ENCODE measurements around the gene KRTAP3-3.

KRTAP3-3 gene

GRCh38 chr17:40984226-40984625 lies 9.7 kb downstream of the KRTAP3-3 start, which contains the start of gene KRT40:
KRT40 (minus strand) TSS chr17:40984326; CDS start chr17:40984273, 53 bp downstream.
- Histone ChIP-seq H2AFZ (ENCODE audit: low read depth) (no peak within 1 kb of the TSS), H3K79me2 (ENCODE audit: insufficient read depth, low read depth) (no peaks in the 10 kb centered on the region), H4K20me1 (ENCODE audit: insufficient read depth) (no peaks in the 10 kb centered on the region), H3K27ac (no peak within 1 kb of the TSS), H3K4me3 (IDR thresholded peaks at IDR 0.05; ENCODE audit: insufficient read depth, low read depth, low read length) (no peak within 1 kb of the TSS), H3K27me3 (ENCODE audit: insufficient read depth, low read depth) (no peaks in the 10 kb centered on the region), H3K9ac (no peak within 1 kb of the TSS), H3K4me1 (ENCODE audit: low read depth, poor library complexity, severe bottlenecking) (no peaks in the 10 kb centered on the region), H3K36me3 (ENCODE audit: insufficient read depth) (no peaks in the 10 kb centered on the region), H3K4me2 (no peak within 1 kb of the TSS)
- no peak for TF ChIP-seq CTCF (conservative IDR thresholded peaks at IDR 0.05; ENCODE audit: low read depth, low read length)

- H3K27me3 ChIP-seq (ENCODE audit: insufficient read depth, low read depth): no peaks in the 10 kb centered on the region
Measured at GRCh38 chr17:40981115-40981514, 12.8 kb downstream of the KRTAP3-3 start.

GRCh38 chr17:40980596-40980995 lies 13.4 kb downstream of the KRTAP3-3 start:
- H3K4me3 ChIP-seq (IDR thresholded peaks at IDR 0.05; ENCODE audit: insufficient read depth, low read depth, low read length): no peak overlapping the region
- H3K27ac ChIP-seq: no peak overlapping the region

More at GRCh38 chr17:40981115-40981514, 12.8 kb downstream of the KRTAP3-3 start:
- no peak overlapping the region for H3K27ac ChIP-seq
- TF ChIP-seq CTCF (conservative IDR thresholded peaks at IDR 0.05; ENCODE audit: low read depth, low read length): no peak
- no peak overlapping the region for H3K9ac ChIP-seq
- H2AFZ ChIP-seq (ENCODE audit: low read depth): no peak overlapping the region
- no peaks in the 10 kb centered on the region for H3K4me1 ChIP-seq (ENCODE audit: low read depth, poor library complexity, severe bottlenecking)
- no peaks in the 10 kb centered on the region for H3K79me2 ChIP-seq (ENCODE audit: insufficient read depth, low read depth)
- no peak overlapping the region for H3K4me2 ChIP-seq
- no peak overlapping the region for H3K4me3 ChIP-seq (IDR thresholded peaks at IDR 0.05; ENCODE audit: insufficient read depth, low read depth, low read length)
- H3K36me3 ChIP-seq (ENCODE audit: insufficient read depth): no peaks in the 10 kb centered on the region
- no peaks in the 10 kb centered on the region for H4K20me1 ChIP-seq (ENCODE audit: insufficient read depth)

GRCh38 chr17:40980117-40980516 lies 13.8 kb downstream of the KRTAP3-3 start:
- Histone ChIP-seq H2AFZ (ENCODE audit: low read depth) (no peak overlapping the region), H3K4me1 (ENCODE audit: low read depth, poor library complexity, severe bottlenecking) (no peaks in the 10 kb centered on the region), H3K36me3 (ENCODE audit: insufficient read depth) (no peaks in the 10 kb centered on the region), H3K9ac (no peak overlapping the region), H3K79me2 (ENCODE audit: insufficient read depth, low read depth) (no peaks in the 10 kb centered on the region), H3K27ac (no peak overlapping the region), H3K4me3 (IDR thresholded peaks at IDR 0.05; ENCODE audit: insufficient read depth, low read depth, low read length) (no peak overlapping the region), H3K27me3 (ENCODE audit: insufficient read depth, low read depth) (no peaks in the 10 kb centered on the region), H4K20me1 (ENCODE audit: insufficient read depth) (no peaks in the 10 kb centered on the region), H3K4me2 (no peak overlapping the region)
- no peak for TF ChIP-seq CTCF (conservative IDR thresholded peaks at IDR 0.05; ENCODE audit: low read depth, low read length)

More at GRCh38 chr17:40980596-40980995, 13.4 kb downstream of the KRTAP3-3 start:
- H3K4me1 ChIP-seq (ENCODE audit: low read depth, poor library complexity, severe bottlenecking): no peaks in the 10 kb centered on the region
- H3K36me3 ChIP-seq (ENCODE audit: insufficient read depth): no peaks in the 10 kb centered on the region
- no peaks in the 10 kb centered on the region for H3K27me3 ChIP-seq (ENCODE audit: insufficient read depth, low read depth)
- no peak overlapping the region for H2AFZ ChIP-seq (ENCODE audit: low read depth)
- TF ChIP-seq CTCF (conservative IDR thresholded peaks at IDR 0.05; ENCODE audit: low read depth, low read length): no peak
- H4K20me1 ChIP-seq (ENCODE audit: insufficient read depth): no peaks in the 10 kb centered on the region
- H3K79me2 ChIP-seq (ENCODE audit: insufficient read depth, low read depth): no peaks in the 10 kb centered on the region
- no peak overlapping the region for H3K4me2 ChIP-seq
- H3K9ac ChIP-seq: no peak overlapping the region
